ENCODE data around the gene TSTD1. TPM values are rescaled to one million over a fixed set of nuclear protein-coding genes. Genes with fewer than 3 reads are reported as not detected.

Gene TSTD1
- total RNA-seq, 1 donor, result 18.6 TPM

GRCh38 chr1:161054232-161054631 is 15.5 kb upstream of the TSTD1 start:
- TF ChIP-seq CTCF (IDR thresholded peaks at IDR 0.05; ENCODE audit: insufficient read depth, low read depth, low read length), result no peak
- DNase-seq (ENCODE audit: low read depth), result no peak
- H3K4me3 ChIP-seq (ENCODE audit: low read depth, low read length), result no peak overlapping the region

GRCh38 chr1:161052899-161053298 is 14.1 kb upstream of the TSTD1 start:
- TF ChIP-seq CTCF (IDR thresholded peaks at IDR 0.05; ENCODE audit: insufficient read depth, low read depth, low read length), result no peak
- DNase-seq (ENCODE audit: low read depth), result no peak
- no peak overlapping the region for H3K4me3 ChIP-seq (ENCODE audit: low read depth, low read length)

- no peak overlapping the region for H3K4me3 ChIP-seq (ENCODE audit: low read depth, low read length)
- no peak for TF ChIP-seq CTCF (IDR thresholded peaks at IDR 0.05; ENCODE audit: insufficient read depth, low read depth, low read length)
- no peak for DNase-seq (ENCODE audit: low read depth)
Observed at GRCh38 chr1:161051219-161051618, 12.5 kb upstream of the TSTD1 start.

- no peak for DNase-seq (ENCODE audit: low read depth)
- H3K4me3 ChIP-seq (ENCODE audit: low read depth, low read length), result no peak overlapping the region
- TF ChIP-seq CTCF (IDR thresholded peaks at IDR 0.05; ENCODE audit: insufficient read depth, low read depth, low read length), result no peak
Observed at GRCh38 chr1:161048949-161049722, 10.4 kb upstream of the TSTD1 start.

GRCh38 chr1:161047436-161048420 is 9.0 kb upstream of the TSTD1 start:
- DNase-seq (ENCODE audit: low read depth), result no peak
- TF ChIP-seq CTCF (IDR thresholded peaks at IDR 0.05; ENCODE audit: insufficient read depth, low read depth, low read length), result no peak
- H3K4me3 ChIP-seq (ENCODE audit: low read depth, low read length), result no peak overlapping the region

GRCh38 chr1:161046605-161047228 is 8.0 kb upstream of the TSTD1 start:
- no peak for TF ChIP-seq CTCF (IDR thresholded peaks at IDR 0.05; ENCODE audit: insufficient read depth, low read depth, low read length)
- no peak for DNase-seq (ENCODE audit: low read depth)
- peak overlapping the region; percentile 96 for H3K4me3 ChIP-seq (ENCODE audit: low read depth, low read length)

All from fibroblast of villous mesenchyme (primary cell).